Ovary (tissue), 9 donors: ENCODE data around the gene HIVEP3. TPM values are rescaled to one million over a fixed set of nuclear protein-coding genes. Genes with fewer than 3 reads are reported as not detected.

Experiments
- DNase-seq, 5 donors: peaks; one replicate each; pipeline ENCODE4 v3.0.0-alpha.2; 2019 to 2020
- H3K27ac ChIP-seq, 2 donors: fragments of 200-600 bp; one replicate each; pipeline versions ENCODE4 v1.5.1 to v1.8.0; 2019 to 2022
- H3K27me3 ChIP-seq: fragments of 200-600 bp; one replicate; pipeline ENCODE4 v1.8.0; 2022
- H3K36me3 ChIP-seq: fragments of 200-600 bp; sonication (generic); one replicate; pipeline ENCODE4 v1.5.1; 2019
- H3K4me1 ChIP-seq: one replicate; pipeline ENCODE4 v1.8.1; 2013; ENCODE audit warnings: mild to moderate bottlenecking, moderate library complexity; ENCODE audit not compliant: insufficient read depth
- H3K4me3 ChIP-seq: fragments of 200-600 bp; sonication (generic); one replicate; pipeline ENCODE4 v1.5.1; 2017
- H3K9me3 ChIP-seq, 2 donors: fragments of 200-600 bp in 1 of 2; sonication (generic) in 1 of 2; one replicate each; pipeline versions ENCODE4 v1.5.1 to v1.8.1; 2013 to 2019; ENCODE audit warnings: mild to moderate bottlenecking in 1 of 2, moderate library complexity in 1 of 2
- CTCF ChIP-seq, 3 donors: fragments of 450-650 bp in 2 of 3; fragments of 200-600 bp in 1 of 3; IDR thresholded peaks; one replicate each; pipeline versions ENCODE4 v1.5.1 to v1.8.0; 2016 to 2022; ENCODE audit warnings: antibody characterized with exemption in 3 of 3, mild to moderate bottlenecking in 1 of 3
- EP300 ChIP-seq: sonication (generic); formaldehyde crosslinking; IDR thresholded peaks from one replicate; pipeline ENCODE4 v1.6.1; 2017; ENCODE audit warnings: antibody characterized with exemption
- POLR2A ChIP-seq: fragments of 450-650 bp; IDR thresholded peaks from one replicate; pipeline ENCODE4 v1.6.1; 2017; ENCODE audit warnings: antibody characterized with exemption, mild to moderate bottlenecking, moderate library complexity
- WGBS, 3 donors: extraction: QIAGEN DNeasy Blood & Tissue Kit in 1 of 3; methylation state at CpG; one replicate each; pipeline versions ENCODE4 v1.1.5 to v1.1.7; 2013 to 2017; 5-methylcytosine and 5-hydroxymethylcytosine counted together
- intact Hi-C, 4 donors: fragments of 100-400 bp; cut with DNase I; formaldehyde crosslinking; loops; one replicate each; pipeline versions ENCODE4 v1.11.0 to v1.15.1; 2022 to 2023
- polyA plus RNA-seq, 2 donors: library from polyadenylated mRNA; stranded (reverse); fragments of 200-250 nt in 1 of 2; fragments of 350-450 nt in 1 of 2; fragmentation: Illumina TruSeq in 1 of 2; extraction: RNeasy Lipid Tissue Mini Kit (QIAGEN cat#74804) in 1 of 2; gene quantifications; one replicate each; pipeline ENCODE4 v1.2.3, GENCODE V29; 2013 to 2014
- total RNA-seq, 7 donors: library from RNA; depleted of rRNA in 2 of 7; stranded (reverse); fragments of >200 nt in 2 of 7; fragmentation: NEBNext Ultra II Directional in 3 of 7; extraction: Animal tissue kit (Norgen Biotek cat#: 25700) in 3 of 7; gene quantifications; one replicate each; pipeline versions ENCODE4 v1.1.0 to v1.2.4, GENCODE V29; 2016 to 2023
- donor health status: DM: no; HTN: no; CAD: no; lungs with moderate emphysema.
- donor health status: DM: no; HTN: no; CAD: no.
- donor health status: Bipolar disorder and iron deficiency.
- donor health status: DM: yes; HTN: yes; CAD: no.
- donor health status: DM: no; HTN: no; CAD: no.
- donor health status: DM: yes; HTN: yes; CAD: no.

HIVEP3 gene
- total and polyA plus RNA-seq, 9 donors, result 3.0 to 7.5 (median 5.2) TPM

DNA sequence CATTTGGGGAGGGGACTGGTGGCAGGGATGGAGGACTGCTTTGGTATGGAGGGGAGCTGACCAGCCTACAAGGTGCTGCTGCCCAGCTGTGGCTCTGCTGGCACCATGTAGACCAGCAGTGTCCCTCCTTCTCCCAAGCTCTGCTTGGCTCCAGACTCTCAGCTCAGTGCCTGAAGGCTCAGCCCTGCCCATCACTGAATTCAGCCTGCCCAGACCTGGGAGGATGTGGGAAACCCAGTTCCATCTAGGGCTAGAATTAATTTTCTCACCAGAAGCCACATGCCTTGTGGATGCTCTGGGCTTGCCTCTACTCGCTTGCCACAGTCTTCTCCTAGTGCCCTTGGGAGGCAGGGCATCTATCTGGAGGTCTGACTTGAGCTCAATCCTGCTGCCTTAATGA, 239.2 kb downstream of the HIVEP3 start:
- 100% methylated on average over 1 of the region's 1 CpG for WGBS, 3 donors
- Histone ChIP-seq H3K27ac (no peak overlapping the region), H3K4me1 (no peaks in the 10 kb centered on the region), H3K9me3 (no peaks in the 10 kb centered on the region), H3K4me3 (no peak overlapping the region), H3K36me3 (no peaks in the 10 kb centered on the region), H3K27me3 (no peaks in the 10 kb centered on the region)
- TF ChIP-seq EP300 (no peak), POLR2A (no peak), CTCF (IDR thresholded peaks at IDR 0.05) (no peak)
- DNase-seq, result no peak
- intact Hi-C loops, result no loop called here

DNA sequence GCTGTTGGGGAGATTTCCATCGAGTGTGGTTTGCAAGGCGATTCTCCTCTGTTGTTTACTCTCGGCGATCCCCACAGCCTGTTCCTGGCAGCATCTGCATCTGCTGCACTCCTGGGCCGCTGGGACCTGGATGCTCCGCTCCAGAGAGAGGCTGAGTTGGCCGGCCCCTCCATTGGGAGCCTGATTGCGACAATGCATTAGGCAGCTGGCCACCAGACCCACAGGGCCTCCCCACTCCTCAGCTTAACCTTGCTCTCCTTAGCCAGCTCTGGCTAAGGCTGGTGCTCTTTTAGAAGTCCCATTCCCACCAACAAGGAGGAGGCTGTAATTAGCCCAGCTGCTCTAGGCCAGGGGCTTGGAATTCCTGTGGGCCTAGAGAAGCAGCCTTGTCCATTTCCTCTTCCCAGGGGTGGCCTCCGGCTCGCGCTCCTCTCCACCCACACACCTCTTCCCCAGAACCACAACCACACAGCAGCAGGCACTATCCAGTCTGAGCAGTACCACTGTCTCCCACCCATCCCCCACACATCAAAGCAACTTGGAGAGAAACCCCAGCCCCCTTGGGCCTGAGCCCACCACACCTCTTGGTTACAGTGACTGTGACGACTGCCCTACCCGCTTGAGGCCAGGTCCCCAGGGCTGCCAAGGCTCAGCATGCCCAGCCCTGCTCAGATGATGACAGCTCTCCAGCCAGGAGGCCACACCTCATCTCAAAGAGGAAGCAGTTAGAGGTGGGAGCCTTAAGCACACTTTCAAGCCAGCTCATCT, 240.4 kb downstream of the HIVEP3 start:
- Histone ChIP-seq H3K27me3 (no peaks in the 10 kb centered on the region), H3K36me3 (no peaks in the 10 kb centered on the region), H3K27ac (no peak overlapping the region), H3K9me3 (no peaks in the 10 kb centered on the region), H3K4me1 (no peaks in the 10 kb centered on the region), H3K4me3 (no peak overlapping the region)
- intact Hi-C loops, result no loop called here
- TF ChIP-seq CTCF (IDR thresholded peaks at IDR 0.05) (no peak), POLR2A (no peak), EP300 (no peak)
- DNase-seq, result no peak
- WGBS, 3 donors, result 61 to 70% (median 62%) methylated on average over 13 of the region's 13 CpGs

- 93 to 96% (median 96%) methylated on average over 7 of the region's 7 CpGs for WGBS, 3 donors
- H3K9me3 ChIP-seq, result no peaks in the 10 kb centered on the region
- no peaks in the 10 kb centered on the region for H3K27me3 ChIP-seq
- intact Hi-C loops, result no loop called here
- no peaks in the 10 kb centered on the region for H3K36me3 ChIP-seq
- H3K4me3 ChIP-seq, result no peak overlapping the region
- TF ChIP-seq CTCF (IDR thresholded peaks at IDR 0.05) (no peak), POLR2A (no peak), EP300 (no peak)
- DNase-seq, result no peak
- no peaks in the 10 kb centered on the region for H3K4me1 ChIP-seq
- no peak overlapping the region for H3K27ac ChIP-seq
These were observed 241.1 kb downstream of the HIVEP3 start for GRCh38 chr1:41677620-41678019.

- Histone ChIP-seq H3K27ac (no peak overlapping the region), H3K9me3 (no peaks in the 10 kb centered on the region), H3K4me1 (no peaks in the 10 kb centered on the region), H3K4me3 (no peak overlapping the region), H3K36me3 (no peaks in the 10 kb centered on the region), H3K27me3 (no peaks in the 10 kb centered on the region)
- 86 to 100% (median 100%) methylated on average over 1 of the region's 1 CpG for WGBS, 3 donors
- intact Hi-C loops, result no loop called here
- DNase-seq, result no peak
- no peak for TF ChIP-seq EP300
- TF ChIP-seq CTCF (IDR thresholded peaks at IDR 0.05), result no peak
- TF ChIP-seq POLR2A, result no peak
These were observed 243.3 kb downstream of the HIVEP3 start for GRCh38 chr1:41675401-41675800.
